Right lobe of liver (tissue), 6 donors: ENCODE results near the gene MDFIC2. TPM values are rescaled to one million over a fixed set of nuclear protein-coding genes. Genes with fewer than 3 reads are reported as not detected.

ENCODE experiments used
- ATAC-seq, 4 donors: fragments of 200-7000 bp; cut with Tn5 transposase; one replicate each; pipeline ENCODE4 v1.9.1; 2020; ENCODE audit warnings: mild to moderate bottlenecking in 4 of 4, moderate library complexity in 4 of 4
- DNase-seq, 3 donors: peaks; one replicate each; pipeline ENCODE4 v3.0.0-alpha.2; 2020
- H3K27ac ChIP-seq, 3 donors: fragments of 200-600 bp; one replicate each; pipeline ENCODE4 v1.8.0; 2022
- H3K27me3 ChIP-seq, 2 donors: fragments of 200-600 bp; one replicate each; pipeline ENCODE4 v1.8.0; 2022
- H3K36me3 ChIP-seq, 4 donors: fragments of 200-600 bp; sonication (generic) in 1 of 4; one replicate each; pipeline versions ENCODE4 v1.5.1 to v1.8.0; 2017 to 2022; ENCODE audit warnings: control low read depth in 1 of 4
- H3K4me1 ChIP-seq, 4 donors: fragments of 200-600 bp; sonication (generic) in 1 of 4; one replicate each; pipeline versions ENCODE4 v1.5.1 to v1.8.0; 2017 to 2022; ENCODE audit warnings: control low read depth in 1 of 4
- H3K4me3 ChIP-seq, 3 donors: fragments of 200-600 bp; one replicate each; pipeline ENCODE4 v1.8.0; 2022
- H3K9me3 ChIP-seq, 4 donors: fragments of 200-600 bp; sonication (generic) in 1 of 4; one replicate each; pipeline versions ENCODE4 v1.5.1 to v1.8.0; 2017 to 2022; ENCODE audit warnings: control low read depth in 1 of 4
- CTCF ChIP-seq, 4 donors: fragments of 200-600 bp in 3 of 4; fragments of 450-650 bp in 1 of 4; IDR thresholded peaks; one replicate each; pipeline versions ENCODE4 v1.5.1 to v1.8.0; 2016 to 2022; ENCODE audit warnings: antibody characterized with exemption in 4 of 4, mild to moderate bottlenecking in 2 of 4
- POLR2A ChIP-seq: fragments of 450-650 bp; IDR thresholded peaks from one replicate; pipeline ENCODE4 v1.6.1; 2017; ENCODE audit warnings: antibody characterized with exemption, mild to moderate bottlenecking
- WGBS: methylation state at CpG from one replicate; pipeline ENCODE4 v1.1.6; 2018; ENCODE audit warnings: low coverage, low lambda C conversion rate; ENCODE audit not compliant: insufficient coverage; ENCODE audit errors: missing lambda C conversion rate; 5-methylcytosine and 5-hydroxymethylcytosine counted together
- intact Hi-C, 2 donors: fragments of 100-400 bp; cut with DNase I; formaldehyde crosslinking; loops; one replicate each; pipeline versions ENCODE4 v1.11.2 to v1.14.1; 2022
- total RNA-seq, 6 experiments: library from RNA; depleted of rRNA in 2 of 6; stranded (reverse); fragments of >200 nt in 2 of 6; fragmentation: NEBNext Ultra II Directional in 3 of 6; extraction: Animal tissue kit (Norgen Biotek cat#: 25700) in 3 of 6; gene quantifications; one replicate each; pipeline versions ENCODE4 v1.1.0 to v1.2.4, GENCODE V29; 2016 to 2023
- donor health status: DM: no; HTN: yes; CAD: no.
- donor health status: DM: no; HTN: no; CAD: no.
- donor health status: DM: no; HTN: no; CAD: no.
- donor health status: DM: no; HTN: yes; CAD: no.
- donor health status: DM: no; HTN: yes; CAD: no.

MDFIC2 gene
- total RNA-seq, 6 experiments from 2014 or later, result not detected

DNA sequence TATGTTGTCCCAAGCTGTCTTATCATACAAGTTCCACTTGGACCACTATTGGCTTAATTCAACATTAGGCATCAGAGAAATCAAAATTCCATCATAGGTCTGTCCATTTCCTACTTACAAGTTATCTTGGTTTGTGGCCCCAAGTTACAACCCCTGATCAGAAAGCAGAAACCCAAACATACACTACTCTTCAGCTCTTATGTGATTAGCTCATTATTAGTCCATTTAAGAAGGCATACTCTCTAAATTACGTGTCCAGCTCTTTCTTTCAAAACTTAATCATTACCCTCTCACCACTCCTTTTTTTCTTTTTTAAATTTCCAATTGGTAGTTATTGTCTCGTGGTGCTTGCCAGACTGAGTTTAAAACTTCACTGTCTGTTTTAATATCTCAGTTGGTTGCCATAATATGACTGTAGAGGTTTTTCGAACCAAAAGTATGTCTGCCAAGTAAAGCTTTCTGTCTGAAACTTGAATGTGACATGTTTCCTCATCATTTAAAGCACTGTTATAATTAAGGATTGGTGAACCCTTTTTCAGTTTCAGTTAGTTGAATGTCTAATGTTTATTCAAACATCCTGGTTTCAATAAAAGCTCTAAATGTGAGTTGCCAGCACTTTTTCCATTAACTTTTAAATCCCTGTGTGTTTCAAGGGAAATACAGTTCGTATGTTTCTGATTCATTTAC lies 162.6 kb downstream of the MDFIC2 start:
- Histone ChIP-seq H3K27me3 (no peaks in the 10 kb centered on the region), H3K27ac (no peak overlapping the region), H3K9me3 (no peaks in the 10 kb centered on the region), H3K4me1 (no peaks in the 10 kb centered on the region), H3K36me3 (no peaks in the 10 kb centered on the region), H3K4me3 (no peak overlapping the region)
- WGBS, result 35% methylated on average over 4 of the region's 4 CpGs
- ATAC-seq, result no peak
- intact Hi-C loops, result no loop called here
- TF ChIP-seq CTCF (IDR thresholded peaks at IDR 0.05) (no peak), POLR2A (no peak)
- DNase-seq, result no peak
